ENCODE measurements around the gene RASA2. TPM values are rescaled to one million over a fixed set of nuclear protein-coding genes. Genes with fewer than 3 reads are reported as not detected.

RASA2 gene
- total RNA-seq, 1 donor from 2014 or later: 4.3 TPM

- no peaks in the 10 kb centered on the region for H3K36me3 ChIP-seq
- H3K4me1 ChIP-seq: peaks cover 36% of the 10 kb centered on the region
- intact Hi-C loops (cut with micrococcal nuclease): no loop called here
- no peaks in the 10 kb centered on the region for H3K27me3 ChIP-seq (ENCODE audit: low read depth)
- no peak overlapping the region for H3K27ac ChIP-seq (replicated peaks)
- H3K9me3 ChIP-seq (replicated peaks): no peaks in the 10 kb centered on the region
- no peak for TF ChIP-seq CTCF (IDR thresholded peaks at IDR 0.05; ENCODE audit: borderline replicate concordance)
- DNase-seq: no peak
- H3K4me3 ChIP-seq: peak overlapping the region; percentile 20
Observed at GRCh38 chr3:141499284-141499683, 12.5 kb downstream of the RASA2 start.

- TF ChIP-seq CTCF (IDR thresholded peaks at IDR 0.05; ENCODE audit: borderline replicate concordance): no peak
- H3K27ac ChIP-seq (replicated peaks): no peak overlapping the region
- DNase-seq: no peak
- H3K9me3 ChIP-seq (replicated peaks): no peaks in the 10 kb centered on the region
- intact Hi-C loops (cut with micrococcal nuclease): no loop called here
- H3K27me3 ChIP-seq (ENCODE audit: low read depth): no peaks in the 10 kb centered on the region
- peaks cover 36% of the 10 kb centered on the region for H3K4me1 ChIP-seq
- no peaks in the 10 kb centered on the region for H3K36me3 ChIP-seq
- H3K4me3 ChIP-seq: no peak overlapping the region
Observed at GRCh38 chr3:141499965-141500364, 13.1 kb downstream of the RASA2 start.

GRCh38 chr3:141500397-141500796 is 13.6 kb downstream of the RASA2 start:
- no peaks in the 10 kb centered on the region for H3K9me3 ChIP-seq (replicated peaks)
- peaks cover 36% of the 10 kb centered on the region for H3K4me1 ChIP-seq
- no peak overlapping the region for H3K4me3 ChIP-seq
- H3K27ac ChIP-seq (replicated peaks): no peak overlapping the region
- intact Hi-C loops (cut with micrococcal nuclease): no loop called here
- no peak for TF ChIP-seq CTCF (IDR thresholded peaks at IDR 0.05; ENCODE audit: borderline replicate concordance)
- H3K27me3 ChIP-seq (ENCODE audit: low read depth): no peaks in the 10 kb centered on the region
- H3K36me3 ChIP-seq: no peaks in the 10 kb centered on the region
- no peak for DNase-seq

GRCh38 chr3:141505166-141505565 is 18.3 kb downstream of the RASA2 start:
- no peak for TF ChIP-seq CTCF (IDR thresholded peaks at IDR 0.05; ENCODE audit: borderline replicate concordance)
- DNase-seq: no peak
- H3K9me3 ChIP-seq (replicated peaks): no peaks in the 10 kb centered on the region
- H3K27me3 ChIP-seq (ENCODE audit: low read depth): no peaks in the 10 kb centered on the region
- H3K4me1 ChIP-seq: peaks cover 12% of the 10 kb centered on the region
- no peaks in the 10 kb centered on the region for H3K36me3 ChIP-seq
- no peak overlapping the region for H3K27ac ChIP-seq (replicated peaks)
- no peak overlapping the region for H3K4me3 ChIP-seq
- intact Hi-C loops (cut with micrococcal nuclease): no loop called here

GRCh38 chr3:141506071-141506470 is 19.2 kb downstream of the RASA2 start:
- Histone ChIP-seq H3K4me1 (peaks cover 9% of the 10 kb centered on the region), H3K27me3 (ENCODE audit: low read depth) (no peaks in the 10 kb centered on the region), H3K36me3 (no peaks in the 10 kb centered on the region), H3K9me3 (replicated peaks) (no peaks in the 10 kb centered on the region), H3K27ac (replicated peaks) (no peak overlapping the region), H3K4me3 (no peak overlapping the region)
- intact Hi-C loops (cut with micrococcal nuclease): no loop called here
- TF ChIP-seq CTCF (IDR thresholded peaks at IDR 0.05; ENCODE audit: borderline replicate concordance): no peak
- DNase-seq: no peak
